ENCODE results near the gene ABCA12. TPM values are rescaled to one million over a fixed set of nuclear protein-coding genes. Genes with fewer than 3 reads are reported as not detected.

Gene ABCA12
- total and polyA plus RNA-seq, 2 of the 8 experiments (the other 6 are each of a cell fraction or from before 2014, with no cell fraction given) = not detected

- Histone ChIP-seq H3K79me1 (ENCODE audit: low read depth, low read length) (no peaks in the 10 kb centered on the region), H3K9me3 (ENCODE audit: insufficient read depth in 2 of 2, low read depth in 1 of 2, low read length in 1 of 2) (no peaks in the 10 kb centered on the region), H4K91ac (replicated peaks; ENCODE audit: insufficient read length, low read length) (no peak overlapping the region), H3K79me2 (ENCODE audit: control insufficient read depth in 1 of 2, insufficient read depth in 2 of 2, low read length in 2 of 2) (no peaks in the 10 kb centered on the region), H3K18ac (ENCODE audit: extremely low read depth, low read length) (no peak overlapping the region), H2AFZ (ENCODE audit: low read length) (no peak overlapping the region), H2BK20ac (ENCODE audit: low read length) (no peak overlapping the region), H3K23ac (ENCODE audit: insufficient read length) (no peak overlapping the region), H3K4ac (replicated peaks; ENCODE audit: insufficient read length, low read depth, low read length) (no peak overlapping the region), H3K4me3 (ENCODE audit: extremely low read depth in 1 of 4, insufficient read depth in 2 of 4, low read depth in 3 of 4, low read length in 4 of 4) (no peak overlapping the region), H3K4me1 (replicated peaks in 1 of 4; ENCODE audit: control insufficient read depth in 3 of 4, insufficient read depth in 4 of 4, low read length in 3 of 4) (no peaks in the 10 kb centered on the region), H3K14ac (ENCODE audit: insufficient read length) (no peak overlapping the region), H3K27ac (ENCODE audit: low read depth, low read length) (no peak overlapping the region), H2BK12ac (ENCODE audit: low read depth, low read length) (no peak overlapping the region), H4K20me1 (replicated peaks in 1 of 2; ENCODE audit: control insufficient read depth in 1 of 2, insufficient read depth in 2 of 2, low read length in 2 of 2) (no peaks in the 10 kb centered on the region), H3K56ac (replicated peaks; ENCODE audit: insufficient read length, low read depth, low read length) (no peak overlapping the region), H2BK120ac (replicated peaks; ENCODE audit: low read depth, low read length) (no peak overlapping the region), H3K27me3 (replicated peaks in 1 of 4; ENCODE audit: control insufficient read depth in 3 of 4, extremely low read depth in 1 of 4, insufficient read depth in 3 of 4, low read length in 3 of 4) (no peaks in the 10 kb centered on the region), H3K9ac (replicated peaks in 1 of 4; ENCODE audit: extremely low read depth in 1 of 4, low read depth in 3 of 4, low read length in 3 of 4) (no peak overlapping the region), H4K5ac (ENCODE audit: insufficient read length, low read depth, low read length) (no peak overlapping the region), H2AK5ac (ENCODE audit: low read depth, low read length) (no peak overlapping the region), H4K8ac (ENCODE audit: extremely low read depth, insufficient read depth, low read length) (no peak overlapping the region), H3K4me2 (ENCODE audit: insufficient read depth in 1 of 2, low read depth in 2 of 2, low read length in 2 of 2) (no peak overlapping the region), H3K36me3 (ENCODE audit: control insufficient read depth in 2 of 4, insufficient read depth in 4 of 4, low read length in 3 of 4) (no peaks in the 10 kb centered on the region), H2BK15ac (ENCODE audit: low read length) (no peak overlapping the region), H2BK5ac (ENCODE audit: low read depth, low read length) (no peak overlapping the region), H3K23me2 (ENCODE audit: low read depth, low read length) (no peaks in the 10 kb centered on the region)
- DNase-seq (ENCODE audit: low read depth in 1 of 2, low spot score in 2 of 2) (no peak), FAIRE-seq (no peak)
- POLR2A ChIA-PET (ENCODE audit: partially characterized antibody) = no interaction called here
- WGBS, 2 experiments (ENCODE audit: extremely low coverage in 1 of 2, insufficient coverage in 1 of 2, insufficient read length in 1 of 2, insufficient replicate concordance in 2 of 2, low coverage in 1 of 2, low lambda C conversion rate in 2 of 2, missing lambda C conversion rate in 1 of 2) = 48% methylated on average over 2 of the region's 2 CpGs; no CpG with 5 or more reads in 1 of the 2 experiments
- CTCF ChIA-PET (ENCODE audit: partially characterized antibody) = no interaction called here
- TF ChIP-seq MAX (IDR thresholded peaks at IDR 0.05) = no peak
- TF ChIP-seq SIN3A (conservative IDR thresholded peaks at IDR 0.05 in 1 of 2, IDR thresholded peaks at IDR 0.05 in 1 of 2; ENCODE audit: low read depth in 1 of 2, low read length in 2 of 2) = no peak
- TF ChIP-seq TCF12 (IDR thresholded peaks at IDR 0.05; ENCODE audit: low read depth, low read length) = no peak
Measured at GRCh38 chr2:215059724-215060123, 78.7 kb downstream of the ABCA12 start.
